NCI-H2227 (cell line): ENCODE measurements around the gene YBX3.

Experiments used
- DNase-seq: peaks from one replicate; lab custom pipeline; 2025; ENCODE audit not compliant: unreplicated experiment; lab: John Stamatoyannopoulos, UW

The YBX3 gene

DNA sequence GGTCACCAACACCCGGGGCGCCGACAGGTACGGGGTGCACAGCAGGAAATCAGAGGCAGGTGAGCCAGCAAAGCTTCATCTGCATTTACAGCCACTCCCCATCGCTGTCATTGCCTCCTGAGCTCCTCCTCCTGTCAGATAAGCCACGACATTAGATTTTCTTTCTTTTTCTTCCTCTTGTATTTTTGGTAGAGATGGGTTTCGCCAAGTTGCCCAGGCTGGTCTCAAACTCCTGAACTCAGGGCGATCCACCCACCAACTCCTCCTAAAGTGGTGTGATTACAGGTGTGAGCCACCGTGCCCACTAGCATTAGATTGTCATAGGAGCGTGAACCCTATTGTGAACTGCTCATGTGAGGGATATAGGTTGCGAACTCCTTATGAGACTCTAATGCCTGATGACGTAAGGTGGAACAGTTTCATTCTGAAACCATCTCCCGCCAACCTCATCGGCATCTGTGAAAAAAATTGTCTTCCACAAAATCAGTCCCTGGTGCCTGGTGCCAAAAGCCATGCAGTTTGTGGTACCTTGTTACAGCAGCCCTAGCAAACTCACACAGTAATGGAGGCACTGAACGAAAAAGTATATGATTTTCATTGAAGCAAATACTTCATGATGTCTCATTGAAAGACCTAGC is 50.8 kb downstream of the YBX3 start:
- DNase-seq, result no peak

DNA sequence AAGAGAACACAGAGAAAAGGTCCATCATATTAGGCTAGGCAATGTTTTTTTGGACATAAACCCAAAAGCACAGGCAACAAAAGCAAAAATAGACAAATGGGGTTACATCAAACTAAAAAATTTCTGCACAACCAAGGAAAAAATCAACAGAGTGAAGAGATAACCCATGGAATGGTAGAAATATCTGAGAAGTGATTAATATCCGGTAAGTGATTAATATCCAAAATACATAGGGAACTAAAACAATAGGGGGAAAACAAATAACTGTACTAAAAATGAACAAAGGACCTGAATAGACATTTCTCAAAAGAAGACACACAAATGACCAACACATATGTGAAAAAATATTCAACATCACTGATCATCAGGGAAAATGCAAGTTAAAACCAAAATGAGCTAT is 53.6 kb downstream of the YBX3 start:
- no peak for DNase-seq

DNA sequence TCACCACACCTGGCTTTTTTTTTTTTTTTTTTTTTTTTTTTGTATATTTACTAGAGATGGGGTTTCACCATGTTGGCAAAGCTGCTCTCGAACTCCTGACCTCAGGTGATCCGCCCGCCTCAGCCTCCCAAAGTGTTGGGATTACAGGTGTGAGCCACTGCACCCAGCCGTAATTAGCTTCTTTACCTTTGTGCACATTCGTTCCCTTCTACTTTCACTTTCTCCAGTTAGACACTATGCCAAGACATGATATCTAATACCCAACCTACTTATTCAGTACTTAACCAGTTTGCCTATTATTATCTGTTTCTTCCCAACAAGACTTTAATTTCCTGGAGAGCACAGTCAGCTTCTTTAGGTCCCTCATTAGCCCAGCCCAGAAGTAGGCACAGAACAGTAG is 54.6 kb downstream of the YBX3 start:
- DNase-seq, result no peak

DNA sequence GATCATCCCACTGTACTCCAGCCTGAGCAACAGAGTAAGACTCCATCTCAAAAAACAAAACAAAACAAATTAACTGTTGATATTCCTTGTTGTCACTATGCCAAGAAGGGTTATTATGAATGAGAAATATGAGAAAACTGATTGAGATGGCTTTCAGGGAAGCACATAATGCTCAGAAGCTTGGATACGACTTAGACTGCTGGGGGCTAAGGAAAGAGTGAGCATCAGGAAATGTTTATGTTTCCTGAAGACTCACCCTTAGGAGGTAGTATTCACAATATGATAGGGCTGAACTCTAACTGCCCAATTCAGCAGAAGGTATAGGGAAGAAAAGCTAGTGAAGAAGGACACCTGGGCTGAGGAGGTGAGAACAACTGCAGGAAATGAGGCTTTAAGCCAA is 55.5 kb downstream of the YBX3 start:
- no peak for DNase-seq

DNA sequence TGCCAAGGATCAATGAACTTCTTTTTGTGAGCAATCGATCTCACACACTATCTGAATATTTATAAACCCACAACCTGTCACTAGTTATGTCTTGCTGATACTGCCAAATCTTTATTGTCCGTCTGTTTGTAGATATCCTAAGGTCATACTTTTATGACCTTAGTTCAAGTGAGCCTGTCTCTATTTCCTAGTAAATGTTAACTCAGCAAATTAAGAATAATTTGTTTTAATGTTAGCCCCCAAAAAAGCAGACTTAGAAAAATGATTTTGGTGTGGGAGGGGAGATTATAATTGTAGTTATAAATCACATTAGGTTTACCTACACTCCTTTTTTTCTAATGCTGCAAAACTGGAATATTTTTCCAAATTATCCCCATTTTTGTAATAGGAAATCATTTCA is 58.6 kb downstream of the YBX3 start:
- DNase-seq, result no peak

DNA sequence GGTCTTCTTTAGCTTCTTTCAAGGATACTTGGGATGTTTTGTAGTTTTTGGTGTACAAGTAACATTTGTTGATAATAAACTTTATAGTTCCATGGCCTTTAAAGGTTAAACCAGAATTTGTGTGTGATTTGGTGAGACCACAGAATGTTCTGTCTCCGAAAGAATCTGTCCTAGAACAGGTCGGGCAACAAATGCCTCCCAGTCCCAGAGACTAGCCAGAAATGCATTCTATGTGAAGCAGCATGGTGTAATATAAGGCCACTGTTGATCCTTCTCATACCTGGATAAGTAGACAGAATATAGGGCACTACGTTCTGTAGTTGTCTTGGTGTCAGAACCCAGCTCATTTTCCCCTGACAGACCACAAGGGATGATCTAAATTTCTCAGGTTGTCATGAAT is 59.3 kb downstream of the YBX3 start:
- no peak for DNase-seq

DNA sequence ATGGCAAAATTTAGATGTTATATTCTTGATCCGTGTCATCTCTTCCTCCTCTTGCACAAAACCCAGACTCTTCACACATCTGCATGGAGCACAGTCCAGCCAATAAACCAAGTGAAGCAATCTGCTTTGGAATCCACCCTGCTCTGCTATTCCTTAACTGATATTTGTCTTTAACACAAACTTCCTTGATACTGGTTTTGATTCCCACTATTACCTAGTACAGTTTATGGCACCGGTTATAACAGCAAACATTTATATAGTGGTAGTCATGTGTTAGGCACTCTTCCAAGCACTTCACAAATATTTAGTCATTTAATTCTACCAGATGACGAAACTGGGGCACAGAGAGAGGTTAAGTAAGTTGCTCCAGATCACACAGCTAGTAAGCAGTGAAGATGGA is 61.8 kb downstream of the YBX3 start:
- DNase-seq, result no peak

DNA sequence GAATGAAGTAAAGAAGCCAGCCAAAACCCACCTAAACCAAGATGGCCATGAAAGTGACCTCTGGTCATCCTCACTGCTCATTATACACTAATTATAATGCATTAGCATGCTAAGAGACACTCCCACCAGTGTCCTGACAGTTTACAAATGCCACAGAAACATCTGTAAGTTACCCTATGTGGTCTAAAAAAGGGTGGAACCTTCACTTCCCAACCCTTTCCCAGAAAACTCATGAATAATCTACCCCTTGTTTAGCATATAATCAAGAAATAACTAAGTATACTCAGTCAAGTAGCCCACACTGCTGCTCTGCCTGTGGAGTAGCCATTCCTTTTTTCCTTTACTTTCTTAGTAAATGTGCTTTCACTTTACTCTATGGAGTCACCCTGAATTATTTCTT is 69.1 kb downstream of the YBX3 start:
- DNase-seq, result no peak

DNA sequence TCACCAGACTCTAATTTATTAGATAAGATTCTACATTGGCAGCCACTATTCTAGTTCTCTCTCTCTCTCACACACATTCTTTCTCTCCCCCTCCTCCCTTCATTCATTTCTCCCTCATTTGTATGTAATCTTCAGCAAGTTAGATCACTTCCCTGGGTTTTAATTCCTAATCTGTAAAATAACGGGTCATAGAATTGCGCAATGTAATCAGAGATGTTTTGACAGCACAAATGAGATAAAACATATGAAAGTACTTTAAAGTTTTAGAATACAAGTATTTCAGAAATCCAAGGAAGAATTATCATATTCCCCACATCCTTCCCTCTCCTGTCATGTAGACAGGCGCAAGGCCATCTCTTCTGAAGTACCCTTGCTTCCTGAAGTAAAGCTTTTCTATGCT is 70.9 kb downstream of the YBX3 start:
- DNase-seq, result no peak
